Pancreas (tissue), 10 donors: ENCODE data around the gene GOPC. TPM values are rescaled to one million over a fixed set of nuclear protein-coding genes. Genes with fewer than 3 reads are reported as not detected.

Experiments used
- ATAC-seq, 4 donors: fragments of 200-7000 bp; cut with Tn5 transposase; one replicate each; pipeline versions ENCODE4 v1.8.0 to v1.9.1; 2020; ENCODE audit warnings: mild to moderate bottlenecking in 4 of 4, moderate library complexity in 4 of 4
- DNase-seq, 6 donors: peaks; one replicate each; pipeline ENCODE4 v3.0.0-alpha.2; 2020
- FAIRE-seq: peaks from 2 replicates; lab custom pipeline; 2012; peaks lifted over from hg19 to GRCh38; lab: Jason Lieb, UNC
- H3K27ac ChIP-seq, 4 donors: fragments of 200-600 bp; sonication (generic); 1 replicate in 3 of 4; 2 replicates in 1 of 4; pipeline versions ENCODE4 v1.5.0 to v1.8.0; 2020
- H3K27me3 ChIP-seq, 4 donors: fragments of 200-600 bp; one replicate each; pipeline ENCODE4 v1.8.0; 2021
- H3K36me3 ChIP-seq, 3 donors: fragments of 200-600 bp; sonication (generic) in 1 of 3; one replicate each; pipeline versions ENCODE4 v1.5.0 to v1.8.0; 2020 to 2021
- H3K4me1 ChIP-seq, 3 donors: fragments of 200-600 bp; one replicate each; pipeline ENCODE4 v1.8.0; 2021
- H3K4me3 ChIP-seq, 4 donors: fragments of 200-600 bp; sonication (generic) in 2 of 4; one replicate each; pipeline versions ENCODE4 v1.5.0 to v1.8.0; 2020 to 2021
- H3K9me3 ChIP-seq, 4 donors: fragments of 200-600 bp; one replicate each; pipeline ENCODE4 v1.8.0; 2021
- CTCF ChIP-seq, 4 donors: fragments of 200-600 bp; sonication (generic) in 3 of 4; IDR thresholded peaks; one replicate each; pipeline versions ENCODE4 v1.5.0 to v1.8.0; 2021; ENCODE audit warnings: antibody characterized with exemption in 4 of 4
- WGBS, 2 donors: extraction: QIAGEN DNeasy Blood & Tissue Kit; methylation state at CpG; one replicate each; pipeline ENCODE4 v1.1.7; 2013; 5-methylcytosine and 5-hydroxymethylcytosine counted together
- intact Hi-C, 3 donors: fragments of 100-400 bp; cut with DNase I; formaldehyde crosslinking; loops; one replicate each; pipeline versions ENCODE4 v1.11.1 to v1.14.2; 2022
- polyA plus RNA-seq, 2 donors: library from polyadenylated mRNA; stranded (reverse); fragments of 200-250 nt; gene quantifications; one replicate each; pipeline ENCODE4 v1.2.3, GENCODE V29; 2013
- total RNA-seq, 6 donors: library from RNA; stranded (reverse); fragmentation: NEBNext Ultra II Directional in 4 of 6; extraction: Animal tissue kit (Norgen Biotek cat#: 25700) in 4 of 6; gene quantifications; one replicate each; pipeline versions ENCODE4 v1.2.1 to v1.2.4, GENCODE V29; 2021 to 2023
- donor health status: healthy with polysubstance abuse.
- donor health status: DM: no; HTN: no; CAD: no; lungs with moderate emphysema.
- donor health status: DM: no; HTN: no; CAD: no.
- donor health status: control.
- donor health status: control.
- donor health status: Bipolar disorder and iron deficiency.
- donor health status: DM: yes; HTN: yes; CAD: no.
- donor health status: DM: no; HTN: no; CAD: no.
- donor health status: DM: no; HTN: no; CAD: no.
- donor health status: DM: yes; HTN: yes; CAD: no.

Gene GOPC
- total and polyA plus RNA-seq, 8 donors = 5.1 to 13.9 (median 8.9) TPM

GRCh38 chr6:117538615-117539014 is 63.7 kb downstream of the GOPC start:
- intact Hi-C loops = no loop called here

GRCh38 chr6:117536317-117536716 is 66.0 kb downstream of the GOPC start:
- intact Hi-C loops = no loop called here
- Histone ChIP-seq H3K4me1 (no peaks in the 10 kb centered on the region), H3K27me3 (no peaks in the 10 kb centered on the region), H3K27ac (no peak overlapping the region), H3K36me3 (no peaks in the 10 kb centered on the region), H3K4me3 (no peak overlapping the region), H3K9me3 (no peaks in the 10 kb centered on the region)
- no peak for FAIRE-seq
- no peak for ATAC-seq
- no peak for TF ChIP-seq CTCF (IDR thresholded peaks at IDR 0.05)
- DNase-seq = no peak
- 92% methylated on average over 4 of the region's 4 CpGs for WGBS, 2 donors

More at GRCh38 chr6:117538615-117539014, 63.7 kb downstream of the GOPC start:
- no peaks in the 10 kb centered on the region for H3K27me3 ChIP-seq
- no peaks in the 10 kb centered on the region for H3K4me1 ChIP-seq
- TF ChIP-seq CTCF (IDR thresholded peaks at IDR 0.05) = no peak
- H3K9me3 ChIP-seq = no peaks in the 10 kb centered on the region
- WGBS, 2 donors = 89 to 93% methylated on average over 9 of the region's 9 CpGs
- H3K36me3 ChIP-seq = peaks cover 0 to 6% (median 0%) of the 10 kb centered on the region in 3 donors
- no peak for FAIRE-seq
- no peak overlapping the region for H3K4me3 ChIP-seq
- no peak for ATAC-seq
- no peak overlapping the region for H3K27ac ChIP-seq
- DNase-seq = no peak

GRCh38 chr6:117534974-117535373 is 67.3 kb downstream of the GOPC start:
- H3K4me1 ChIP-seq = no peaks in the 10 kb centered on the region
- intact Hi-C loops = no loop called here
- no peak for TF ChIP-seq CTCF (IDR thresholded peaks at IDR 0.05)
- H3K9me3 ChIP-seq = no peaks in the 10 kb centered on the region
- no peak overlapping the region for H3K27ac ChIP-seq
- DNase-seq (no peak), FAIRE-seq (no peak), ATAC-seq (no peak)
- H3K4me3 ChIP-seq = no peak overlapping the region
- WGBS, 2 donors = 77% methylated on average over 3 of the region's 3 CpGs
- H3K27me3 ChIP-seq = no peaks in the 10 kb centered on the region
- no peaks in the 10 kb centered on the region for H3K36me3 ChIP-seq

GRCh38 chr6:117533775-117534174 is 68.5 kb downstream of the GOPC start:
- DNase-seq = no peak
- intact Hi-C loops = no loop called here
- FAIRE-seq = no peak
- no peaks in the 10 kb centered on the region for H3K27me3 ChIP-seq
- no peaks in the 10 kb centered on the region for H3K4me1 ChIP-seq
- ATAC-seq = no peak
- H3K4me3 ChIP-seq = no peak overlapping the region
- H3K9me3 ChIP-seq = no peaks in the 10 kb centered on the region
- 88 to 93% methylated on average over 4 of the region's 4 CpGs for WGBS, 2 donors
- H3K27ac ChIP-seq = no peak overlapping the region
- TF ChIP-seq CTCF (IDR thresholded peaks at IDR 0.05) = no peak
- no peaks in the 10 kb centered on the region for H3K36me3 ChIP-seq

GRCh38 chr6:117531809-117532725 is 70.2 kb downstream of the GOPC start:
- peak in 2 of 4 donors; percentile 43 for ATAC-seq
- no peak for TF ChIP-seq CTCF (IDR thresholded peaks at IDR 0.05)
- no peak for DNase-seq
- WGBS, 2 donors = 88 to 89% methylated on average over 5 of the region's 5 CpGs
- H3K4me3 ChIP-seq = no peak overlapping the region
- H3K9me3 ChIP-seq = no peaks in the 10 kb centered on the region
- FAIRE-seq = no peak
- no peaks in the 10 kb centered on the region for H3K36me3 ChIP-seq
- no peaks in the 10 kb centered on the region for H3K4me1 ChIP-seq
- H3K27ac ChIP-seq = no peak overlapping the region
- intact Hi-C loops = no loop called here
- H3K27me3 ChIP-seq = no peaks in the 10 kb centered on the region
